Karpas-422 (cell line): ENCODE data around the gene ALOX5AP. TPM values are rescaled to one million over a fixed set of nuclear protein-coding genes. Genes with fewer than 3 reads are reported as not detected.

Experiments
- DNase-seq: peaks from one replicate; pipeline ENCODE4 v3.0.0-alpha.2; 2015
- H2AFZ ChIP-seq: fragments of 200-600 bp; sonication (generic); 2 replicates; pipeline ENCODE4 v1.6.1; 2014; ENCODE audit warnings: antibody characterized with exemption, low read length, mixed read lengths
- H3K27ac ChIP-seq: fragments of 200-600 bp; sonication (generic); 2 replicates; pipeline ENCODE4 v1.5.1; 2014; ENCODE audit warnings: mild to moderate bottlenecking, low read length, moderate library complexity
- H3K27me3 ChIP-seq: fragments of 200-600 bp; sonication (generic); 2 replicates; pipeline ENCODE4 v1.6.1; 2014; ENCODE audit warnings: low read length, mixed read lengths
- H3K36me3 ChIP-seq: fragments of 200-600 bp; sonication (generic); 2 replicates; pipeline ENCODE4 v1.6.1; 2014; ENCODE audit warnings: low read length, mixed read lengths; ENCODE audit not compliant: insufficient read depth
- H3K4me1 ChIP-seq: fragments of 200-600 bp; sonication (generic); 2 replicates; pipeline ENCODE4 v1.6.1; 2014; ENCODE audit warnings: mild to moderate bottlenecking, low read length, mixed read lengths
- H3K4me2 ChIP-seq: fragments of 200-600 bp; sonication (generic); 2 replicates; pipeline ENCODE4 v1.6.1; 2014; ENCODE audit warnings: low read length, low read depth, mild to moderate bottlenecking; ENCODE audit not compliant: poor library complexity, severe bottlenecking
- H3K4me3 ChIP-seq: fragments of 200-600 bp; sonication (generic); 2 replicates; pipeline ENCODE4 v1.5.1; 2014; ENCODE audit warnings: mild to moderate bottlenecking, antibody characterized with exemption, low read length, mixed read lengths
- H3K79me2 ChIP-seq: fragments of 200-600 bp; sonication (generic); 2 replicates; pipeline ENCODE4 v1.6.1; 2014; ENCODE audit warnings: mild to moderate bottlenecking, low read length, mixed read lengths
- H3K9ac ChIP-seq: fragments of 200-600 bp; sonication (generic); 2 replicates; pipeline ENCODE4 v1.6.0; 2014; ENCODE audit warnings: low read length
- H3K9me2 ChIP-seq: fragments of 200-600 bp; sonication (generic), shearing (Covaris generic); replicated peaks from 2 replicates; pipeline ENCODE4 v1.6.0; 2014; ENCODE audit warnings: mild to moderate bottlenecking, low read length, moderate library complexity; ENCODE audit not compliant: insufficient read depth
- H3K9me3 ChIP-seq: fragments of 300-700, 200-600 bp; sonication (generic); 2 replicates; pipeline ENCODE4 v1.6.1; 2014; ENCODE audit warnings: low read length, mixed read lengths
- H4K20me1 ChIP-seq: fragments of 200-600 bp; sonication (generic); 2 replicates; pipeline ENCODE4 v1.6.1; 2014; ENCODE audit warnings: mild to moderate bottlenecking, antibody characterized with exemption, low read length, low read depth; ENCODE audit not compliant: insufficient read depth
- total RNA-seq: library from RNA; depleted of rRNA; stranded (reverse); fragments of >200 nt; shearing (Covaris generic); gene quantifications from 2 replicates; pipeline ENCODE4 v1.2.3, GENCODE V29; 2014; ENCODE audit warnings: low replicate concordance

ALOX5AP gene
- total RNA-seq, 1 experiment from 2014 or later: 512 TPM

DNA sequence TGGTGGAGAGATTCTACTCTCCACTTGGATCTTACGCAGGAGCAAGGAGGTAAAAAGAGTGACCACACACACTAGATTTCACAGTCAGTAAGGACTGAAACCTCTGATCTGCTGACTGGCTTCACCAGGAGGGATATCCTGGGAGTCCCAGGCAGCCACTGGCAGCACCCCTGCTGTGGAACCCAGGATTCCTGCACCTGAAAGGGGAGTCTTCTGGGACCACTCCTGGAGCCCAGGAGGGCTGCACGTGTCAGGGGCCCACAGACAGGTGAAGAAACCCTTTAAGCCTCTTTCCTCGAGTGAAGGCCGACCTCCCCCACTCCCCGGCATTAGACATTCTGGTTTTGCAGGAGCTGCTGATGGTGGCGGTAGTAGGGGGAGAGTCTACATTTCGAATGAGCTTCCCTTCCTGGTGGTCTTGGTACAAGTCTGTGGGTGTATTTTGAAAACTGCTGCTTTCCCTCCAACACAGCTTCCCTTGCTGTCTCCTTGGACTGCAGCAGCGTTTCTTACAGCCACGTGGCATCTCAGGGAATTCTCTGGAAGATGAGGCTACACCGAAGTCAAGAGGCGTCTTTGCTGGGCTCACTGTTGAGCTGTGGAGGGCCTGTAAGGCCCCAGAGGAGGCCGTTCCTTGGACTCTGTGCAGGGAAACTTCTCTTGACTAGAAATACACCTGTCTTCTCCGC lies 62.6 kb downstream of the ALOX5AP start:
- no peaks in the 10 kb centered on the region for H3K27me3 ChIP-seq
- H3K79me2 ChIP-seq: no peaks in the 10 kb centered on the region
- H3K4me3 ChIP-seq: no peak overlapping the region
- H3K27ac ChIP-seq: no peak overlapping the region
- H2AFZ ChIP-seq: no peak overlapping the region
- H4K20me1 ChIP-seq: no peaks in the 10 kb centered on the region
- H3K9me2 ChIP-seq: no peaks in the 10 kb centered on the region
- no peak for DNase-seq
- H3K36me3 ChIP-seq: no peaks in the 10 kb centered on the region
- H3K9ac ChIP-seq: no peak overlapping the region
- no peak overlapping the region for H3K4me2 ChIP-seq
- H3K9me3 ChIP-seq: no peaks in the 10 kb centered on the region
- H3K4me1 ChIP-seq: peaks cover 13% of the 10 kb centered on the region

DNA sequence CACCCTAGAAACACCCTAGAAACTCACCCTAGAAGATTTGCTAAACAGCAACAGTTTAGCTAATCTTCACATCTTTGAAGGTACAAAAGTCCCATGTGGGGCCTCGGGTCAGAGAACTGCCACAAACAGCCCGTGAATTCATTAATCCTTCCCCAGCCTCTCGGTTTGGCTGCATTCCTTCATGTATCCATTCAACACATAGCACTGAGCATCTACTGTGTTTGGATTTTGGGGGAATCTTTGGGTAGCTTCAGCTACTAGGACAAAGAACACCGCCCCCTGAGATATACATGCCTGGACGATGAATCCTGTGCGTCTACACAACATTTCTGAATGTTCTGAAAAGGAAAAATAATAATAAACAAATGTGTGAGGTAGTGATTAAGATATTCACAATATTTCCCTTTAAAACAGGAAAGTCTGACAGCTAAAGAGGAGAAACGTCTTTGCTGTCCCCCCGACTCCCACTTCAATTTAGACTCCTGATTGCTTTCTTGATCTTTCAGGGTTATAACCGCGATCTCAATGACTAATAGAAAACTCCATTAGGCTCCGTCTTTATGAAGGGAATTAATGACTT lies 63.5 kb downstream of the ALOX5AP start:
- H3K27ac ChIP-seq: no peak overlapping the region
- H3K4me3 ChIP-seq: no peak overlapping the region
- H3K9ac ChIP-seq: no peak overlapping the region
- H2AFZ ChIP-seq: no peak overlapping the region
- no peaks in the 10 kb centered on the region for H3K9me3 ChIP-seq
- no peak for DNase-seq
- no peaks in the 10 kb centered on the region for H3K27me3 ChIP-seq
- H3K36me3 ChIP-seq: no peaks in the 10 kb centered on the region
- peaks cover 13% of the 10 kb centered on the region for H3K4me1 ChIP-seq
- no peaks in the 10 kb centered on the region for H3K79me2 ChIP-seq
- no peaks in the 10 kb centered on the region for H4K20me1 ChIP-seq
- H3K4me2 ChIP-seq: no peak overlapping the region
- no peaks in the 10 kb centered on the region for H3K9me2 ChIP-seq

DNA sequence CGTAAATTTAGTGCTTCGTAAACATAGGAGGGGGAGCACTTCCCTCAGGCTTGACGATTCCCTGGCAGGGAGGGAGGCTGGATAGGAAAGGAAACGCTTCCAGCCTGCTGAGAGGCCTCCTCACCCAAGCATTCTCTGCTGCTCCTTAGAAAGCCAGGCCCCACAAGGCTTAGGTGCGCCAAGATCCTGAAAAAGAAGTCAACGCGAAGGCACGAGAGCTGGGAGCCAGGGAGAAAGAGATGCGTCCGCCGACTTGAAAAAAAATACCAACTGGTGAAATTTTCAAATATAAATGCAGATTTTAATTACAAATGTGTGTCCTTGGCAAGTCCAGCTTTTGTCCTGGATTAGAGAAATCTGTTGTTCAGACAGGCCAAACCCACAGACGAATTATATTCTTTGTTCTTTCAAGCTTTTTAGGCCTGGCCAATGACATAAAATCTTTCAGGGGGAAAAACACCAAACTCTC lies 64.0 kb downstream of the ALOX5AP start:
- Histone ChIP-seq H3K4me3 (no peak overlapping the region), H3K9me2 (no peaks in the 10 kb centered on the region), H4K20me1 (no peaks in the 10 kb centered on the region), H2AFZ (no peak overlapping the region), H3K79me2 (no peaks in the 10 kb centered on the region), H3K9me3 (no peaks in the 10 kb centered on the region), H3K27ac (no peak overlapping the region), H3K4me2 (no peak overlapping the region), H3K9ac (no peak overlapping the region), H3K4me1 (peaks cover 13% of the 10 kb centered on the region), H3K27me3 (no peaks in the 10 kb centered on the region), H3K36me3 (no peaks in the 10 kb centered on the region)
- DNase-seq: no peak

DNA sequence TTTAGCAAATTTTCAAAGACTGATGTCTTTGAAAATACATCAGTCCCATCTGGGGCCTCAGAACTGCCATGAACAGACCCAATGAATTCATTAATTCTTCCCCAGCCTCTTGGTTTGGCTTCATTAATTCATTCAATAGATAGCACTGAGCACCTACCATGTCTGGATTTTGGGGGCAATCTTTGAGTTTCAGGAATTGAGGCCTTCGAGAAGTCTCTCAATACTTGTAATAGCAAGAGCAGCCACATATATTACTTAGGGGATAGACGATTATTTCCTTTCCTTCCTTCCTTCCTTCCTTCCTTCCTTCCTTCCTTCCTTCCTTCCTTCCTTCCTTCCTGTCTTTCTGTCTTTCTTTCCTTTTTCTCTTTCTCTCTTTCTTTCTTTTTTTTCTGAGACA lies 64.8 kb downstream of the ALOX5AP start:
- DNase-seq: no peak
- no peaks in the 10 kb centered on the region for H3K27me3 ChIP-seq
- H3K9ac ChIP-seq: no peak overlapping the region
- H3K36me3 ChIP-seq: no peaks in the 10 kb centered on the region
- H3K9me2 ChIP-seq: no peaks in the 10 kb centered on the region
- H2AFZ ChIP-seq: no peak overlapping the region
- H3K9me3 ChIP-seq: no peaks in the 10 kb centered on the region
- no peak overlapping the region for H3K4me2 ChIP-seq
- H3K79me2 ChIP-seq: no peaks in the 10 kb centered on the region
- H3K4me3 ChIP-seq: no peak overlapping the region
- H3K27ac ChIP-seq: no peak overlapping the region
- H4K20me1 ChIP-seq: no peaks in the 10 kb centered on the region
- H3K4me1 ChIP-seq: peaks cover 13% of the 10 kb centered on the region

- H3K27ac ChIP-seq: no peak overlapping the region
- no peaks in the 10 kb centered on the region for H3K9me3 ChIP-seq
- DNase-seq: no peak
- no peak overlapping the region for H3K4me2 ChIP-seq
- no peak overlapping the region for H3K4me3 ChIP-seq
- H3K27me3 ChIP-seq: no peaks in the 10 kb centered on the region
- no peak overlapping the region; the same call in 1 of the 2 replicates for H3K9ac ChIP-seq
- H2AFZ ChIP-seq: peak overlapping the region; percentile 7; the same call in 1 of the 2 replicates
- no peaks in the 10 kb centered on the region for H3K36me3 ChIP-seq
- H4K20me1 ChIP-seq: no peaks in the 10 kb centered on the region
- 0 out of 2 replicates have a peak, but pooled peaks cover 4% of the 10 kb centered on the region for H3K4me1 ChIP-seq
- H3K79me2 ChIP-seq: no peaks in the 10 kb centered on the region
- no peaks in the 10 kb centered on the region for H3K9me2 ChIP-seq
These were observed 67.2 kb downstream of the ALOX5AP start for GRCh38 chr13:30802501-30802900.

DNA sequence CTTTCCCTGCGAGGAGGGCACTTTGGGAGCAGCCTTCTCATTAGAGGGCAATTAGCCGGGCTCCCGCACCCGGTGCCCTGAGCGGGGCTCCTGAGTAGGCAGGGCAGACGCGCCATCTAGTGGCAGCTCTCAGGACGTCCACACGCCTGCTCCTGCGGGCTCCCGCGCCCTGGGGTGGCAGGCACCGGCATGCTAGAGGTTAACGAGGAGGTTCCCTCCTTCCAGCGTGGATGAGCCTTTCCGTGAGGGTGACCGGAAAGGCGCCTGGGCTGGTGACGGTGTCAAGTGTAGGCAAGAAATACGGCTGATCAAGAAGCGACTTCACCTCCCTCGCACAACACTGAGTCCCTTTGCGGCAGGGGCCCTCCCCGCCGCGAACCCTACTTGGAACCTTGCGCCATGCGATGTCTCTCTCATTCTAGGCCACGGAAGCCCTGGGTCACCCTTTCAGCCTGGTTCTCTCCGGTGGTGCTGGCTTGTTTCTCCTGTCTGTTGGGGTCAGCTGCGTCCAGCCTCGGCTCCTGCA lies 67.7 kb downstream of the ALOX5AP start:
- Histone ChIP-seq H3K4me3 (no peak overlapping the region), H3K9me2 (no peaks in the 10 kb centered on the region), H2AFZ (peak overlapping the region; percentile 7; the same call in 1 of the 2 replicates)

GRCh38 chr13:30803749-30804148 lies 68.4 kb downstream of the ALOX5AP start:
- Histone ChIP-seq H3K9ac (no peak overlapping the region), H3K4me2 (no peak overlapping the region), H3K79me2 (no peaks in the 10 kb centered on the region), H3K36me3 (no peaks in the 10 kb centered on the region), H3K9me3 (no peaks in the 10 kb centered on the region), H4K20me1 (no peaks in the 10 kb centered on the region), H3K4me3 (no peak overlapping the region), H3K27ac (no peak overlapping the region), H3K27me3 (no peaks in the 10 kb centered on the region), H2AFZ (no peak overlapping the region), H3K4me1 (0 out of 2 replicates have a peak, but pooled peaks cover 4% of the 10 kb centered on the region), H3K9me2 (no peaks in the 10 kb centered on the region)
- DNase-seq: peak; percentile 15

More for the DNA sequence above, 67.7 kb downstream of the ALOX5AP start:
- 0 out of 2 replicates have a peak, but pooled peaks cover 4% of the 10 kb centered on the region for H3K4me1 ChIP-seq
- no peaks in the 10 kb centered on the region for H3K27me3 ChIP-seq
- H3K9me3 ChIP-seq: no peaks in the 10 kb centered on the region
- H3K27ac ChIP-seq: no peak overlapping the region
- no peak overlapping the region for H3K4me2 ChIP-seq
- H4K20me1 ChIP-seq: no peaks in the 10 kb centered on the region
- no peaks in the 10 kb centered on the region for H3K79me2 ChIP-seq
- no peaks in the 10 kb centered on the region for H3K36me3 ChIP-seq
- H3K9ac ChIP-seq: no peak overlapping the region; the same call in 1 of the 2 replicates
- peak; percentile 90 for DNase-seq

DNA sequence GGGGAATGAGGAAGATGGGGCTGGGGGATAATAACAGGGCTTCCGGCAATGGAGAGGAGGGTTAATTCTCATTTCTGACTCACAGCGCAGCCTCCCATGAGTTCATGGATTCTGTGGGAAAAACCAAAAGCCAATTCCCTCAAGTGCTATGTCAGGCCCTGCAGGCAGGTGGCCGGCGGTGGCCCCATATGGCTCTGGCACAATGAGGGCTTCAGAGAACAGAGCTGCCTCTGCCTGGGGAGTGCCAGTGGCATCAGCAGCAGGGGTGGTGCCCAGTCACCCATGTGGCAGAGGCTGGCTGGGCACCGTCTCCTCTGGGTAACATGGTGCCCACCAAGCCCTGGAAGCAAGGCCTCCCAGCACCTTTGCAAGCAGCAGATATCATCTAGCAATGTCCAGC lies 69.1 kb downstream of the ALOX5AP start:
- Histone ChIP-seq H3K79me2 (no peaks in the 10 kb centered on the region), H3K27me3 (no peaks in the 10 kb centered on the region), H3K4me2 (no peak overlapping the region), H3K4me1 (0 out of 2 replicates have a peak, but pooled peaks cover 4% of the 10 kb centered on the region), H2AFZ (no peak overlapping the region), H3K27ac (no peak overlapping the region), H3K9me3 (no peaks in the 10 kb centered on the region), H3K36me3 (no peaks in the 10 kb centered on the region), H3K9me2 (no peaks in the 10 kb centered on the region), H4K20me1 (no peaks in the 10 kb centered on the region), H3K9ac (no peak overlapping the region), H3K4me3 (no peak overlapping the region)
- peak; percentile 31 for DNase-seq
